ENCODE measurements around the gene TAL1. TPM values are rescaled to one million over a fixed set of nuclear protein-coding genes. Genes with fewer than 3 reads are reported as not detected.

TAL1 gene
- polyA plus RNA-seq, 1 of the 3 experiments (the other 2 are of a cell fraction) = not detected

- Histone ChIP-seq H3K27ac (ENCODE audit: low read depth in 2 of 2, low read length in 1 of 2) (no peak overlapping the region), H3K27me3 (ENCODE audit: insufficient read depth) (no peaks in the 10 kb centered on the region), H3K79me2 (ENCODE audit: insufficient read depth) (no peaks in the 10 kb centered on the region), H2AFZ (ENCODE audit: low read depth) (peak overlapping the region; percentile 98), H3K36me3 (replicated peaks in 1 of 2; ENCODE audit: control insufficient read depth in 1 of 2, insufficient read depth in 2 of 2, low read length in 1 of 2) (no peaks in the 10 kb centered on the region), H3K9me3 (no peaks in the 10 kb centered on the region), H3K4me2 (peak overlapping the region; percentile 98), H3K4me3 (ENCODE audit: low read depth in 2 of 2, low read length in 1 of 2) (peak overlapping the region; percentile 55 to 77), H3K9ac (peak overlapping the region; percentile 60; the same call in 1 of the 2 replicates), H3K4me1 (ENCODE audit: control insufficient read depth in 1 of 2, insufficient read depth in 2 of 2, low read depth in 1 of 2, low read length in 1 of 2) (peaks cover 4 to 16% of the 10 kb centered on the region in 2 experiments; a peak in 1 of 4 replicates), H3F3A (replicated peaks; ENCODE audit: insufficient read depth) (peaks cover 4% of the 10 kb centered on the region), H4K20me1 (ENCODE audit: insufficient read depth) (no peaks in the 10 kb centered on the region), H3K9me2 (no peaks in the 10 kb centered on the region)
- TF ChIP-seq FOSL2 (IDR thresholded peaks at IDR 0.05; ENCODE audit: borderline replicate concordance, low read depth) (no peak), POLR2AphosphoS5 (IDR thresholded peaks at IDR 0.05; ENCODE audit: low read depth, low read length) (no peak), ZBTB33 (IDR thresholded peaks at IDR 0.05; ENCODE audit: borderline replicate concordance, low read depth) (no peak), GABPA (IDR thresholded peaks at IDR 0.05; ENCODE audit: low read depth) (no peak), NRF1 (IDR thresholded peaks at IDR 0.05; ENCODE audit: low read depth, low read length) (no peak), RXRA (IDR thresholded peaks at IDR 0.05; ENCODE audit: borderline replicate concordance, low read depth) (no peak)
- peak; percentile 14 for DNase-seq
- 71% methylated on average over 3 of the region's 3 CpGs for WGBS (ENCODE audit: low lambda C conversion rate)
- ChIA-PET POLR2A (no interaction called here), CTCF (interaction anchor here (0.5 to 8.1 kb wide), 20 partner anchors 12 to 647 kb away, joined by 3 to 143 read pairs (median 7); partner anchors contain the start of gene PDZK1IP1)
Observed at GRCh38 chr1:47179988-47180563, 51.9 kb downstream of the TAL1 start.

GRCh38 chr1:47179017-47179987 is 52.7 kb downstream of the TAL1 start:
- DNase-seq = peak; percentile 84
- ChIA-PET CTCF (interaction anchor here (0.5 to 8.1 kb wide), 61 partner anchors 10 to 1269 kb away, joined by 3 to 143 read pairs (median 4); partner anchors contain the start of gene PDZK1IP1), POLR2A (interaction anchor here (0.6 kb wide), 1 partner anchor 43 kb away, joined by 3 read pairs; no protein-coding TSS in a partner anchor)
- H3K4me1 ChIP-seq (ENCODE audit: control insufficient read depth in 1 of 2, insufficient read depth in 2 of 2, low read depth in 1 of 2, low read length in 1 of 2) = peaks cover 4 to 16% of the 10 kb centered on the region in 2 experiments; a peak in 1 of 4 replicates
- H3K36me3 ChIP-seq (replicated peaks in 1 of 2; ENCODE audit: control insufficient read depth in 1 of 2, insufficient read depth in 2 of 2, low read length in 1 of 2) = no peaks in the 10 kb centered on the region
- peak overlapping the region; percentile 98 for H2AFZ ChIP-seq (ENCODE audit: low read depth)
- H3F3A ChIP-seq (replicated peaks; ENCODE audit: insufficient read depth) = peaks cover 4% of the 10 kb centered on the region
- no peaks in the 10 kb centered on the region for H3K9me3 ChIP-seq
- H3K27ac ChIP-seq (ENCODE audit: low read depth in 2 of 2, low read length in 1 of 2) = peak overlapping the region in 1 of 2 experiments; percentile 53; a peak in 2 of 4 replicates
- no peaks in the 10 kb centered on the region for H3K79me2 ChIP-seq (ENCODE audit: insufficient read depth)
- TF ChIP-seq RAD21 (IDR thresholded peaks at IDR 0.05; ENCODE audit: low read length) (peak; percentile 84), GATA2 (CRISPR knock-in tag; IDR thresholded peaks at IDR 0.05) (no peak), SIN3A (IDR thresholded peaks at IDR 0.05; ENCODE audit: borderline replicate concordance, low read depth, low read length) (no peak), GABPA (IDR thresholded peaks at IDR 0.05; ENCODE audit: low read depth) (peak; percentile 74), SMC3 (IDR thresholded peaks at IDR 0.05; ENCODE audit: low read depth, low read length) (peak; percentile 71), MXI1 (IDR thresholded peaks at IDR 0.05; ENCODE audit: low read depth, low read length) (peak; percentile 46; the same call in 1 of the 2 replicates), CTCF (IDR thresholded peaks at IDR 0.05) (peak; percentile 94), CHD2 (IDR thresholded peaks at IDR 0.05; ENCODE audit: low read length, partially characterized antibody) (peak; percentile 56), RXRA (IDR thresholded peaks at IDR 0.05; ENCODE audit: borderline replicate concordance, low read depth) (no peak), ELF1 (IDR thresholded peaks at IDR 0.05) (peak; percentile 82), TAF1 (IDR thresholded peaks at IDR 0.05; ENCODE audit: borderline replicate concordance, low read depth, low read length) (peak; percentile 59; the same call in 1 of the 2 replicates)
- peak overlapping the region; percentile 60 for H3K9ac ChIP-seq
- 6% methylated on average over 26 of the region's 30 CpGs for WGBS (ENCODE audit: low lambda C conversion rate)
- no peaks in the 10 kb centered on the region for H4K20me1 ChIP-seq (ENCODE audit: insufficient read depth)
- no peaks in the 10 kb centered on the region for H3K9me2 ChIP-seq
- H3K27me3 ChIP-seq (ENCODE audit: insufficient read depth) = no peaks in the 10 kb centered on the region
- H3K4me2 ChIP-seq = peak overlapping the region; percentile 98
- peak overlapping the region; percentile 55 to 77 for H3K4me3 ChIP-seq (ENCODE audit: low read depth in 2 of 2, low read length in 1 of 2)

All from SK-N-SH (cell line).